NCI-H1930 (cell line): ENCODE measurements around the gene DAGLA.
"Not testable (repeated sequence)": the region's sequence is repeated elsewhere in the genome, so short reads cannot be mapped to it uniquely, and the experiment has no call there.

ENCODE experiments used
- DNase-seq, 2 experiments: peaks; one replicate each; lab custom pipeline; 2025; lab: John Stamatoyannopoulos, UW

The DAGLA gene, protein sequence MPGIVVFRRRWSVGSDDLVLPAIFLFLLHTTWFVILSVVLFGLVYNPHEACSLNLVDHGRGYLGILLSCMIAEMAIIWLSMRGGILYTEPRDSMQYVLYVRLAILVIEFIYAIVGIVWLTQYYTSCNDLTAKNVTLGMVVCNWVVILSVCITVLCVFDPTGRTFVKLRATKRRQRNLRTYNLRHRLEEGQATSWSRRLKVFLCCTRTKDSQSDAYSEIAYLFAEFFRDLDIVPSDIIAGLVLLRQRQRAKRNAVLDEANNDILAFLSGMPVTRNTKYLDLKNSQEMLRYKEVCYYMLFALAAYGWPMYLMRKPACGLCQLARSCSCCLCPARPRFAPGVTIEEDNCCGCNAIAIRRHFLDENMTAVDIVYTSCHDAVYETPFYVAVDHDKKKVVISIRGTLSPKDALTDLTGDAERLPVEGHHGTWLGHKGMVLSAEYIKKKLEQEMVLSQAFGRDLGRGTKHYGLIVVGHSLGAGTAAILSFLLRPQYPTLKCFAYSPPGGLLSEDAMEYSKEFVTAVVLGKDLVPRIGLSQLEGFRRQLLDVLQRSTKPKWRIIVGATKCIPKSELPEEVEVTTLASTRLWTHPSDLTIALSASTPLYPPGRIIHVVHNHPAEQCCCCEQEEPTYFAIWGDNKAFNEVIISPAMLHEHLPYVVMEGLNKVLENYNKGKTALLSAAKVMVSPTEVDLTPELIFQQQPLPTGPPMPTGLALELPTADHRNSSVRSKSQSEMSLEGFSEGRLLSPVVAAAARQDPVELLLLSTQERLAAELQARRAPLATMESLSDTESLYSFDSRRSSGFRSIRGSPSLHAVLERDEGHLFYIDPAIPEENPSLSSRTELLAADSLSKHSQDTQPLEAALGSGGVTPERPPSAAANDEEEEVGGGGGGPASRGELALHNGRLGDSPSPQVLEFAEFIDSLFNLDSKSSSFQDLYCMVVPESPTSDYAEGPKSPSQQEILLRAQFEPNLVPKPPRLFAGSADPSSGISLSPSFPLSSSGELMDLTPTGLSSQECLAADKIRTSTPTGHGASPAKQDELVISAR

DNA sequence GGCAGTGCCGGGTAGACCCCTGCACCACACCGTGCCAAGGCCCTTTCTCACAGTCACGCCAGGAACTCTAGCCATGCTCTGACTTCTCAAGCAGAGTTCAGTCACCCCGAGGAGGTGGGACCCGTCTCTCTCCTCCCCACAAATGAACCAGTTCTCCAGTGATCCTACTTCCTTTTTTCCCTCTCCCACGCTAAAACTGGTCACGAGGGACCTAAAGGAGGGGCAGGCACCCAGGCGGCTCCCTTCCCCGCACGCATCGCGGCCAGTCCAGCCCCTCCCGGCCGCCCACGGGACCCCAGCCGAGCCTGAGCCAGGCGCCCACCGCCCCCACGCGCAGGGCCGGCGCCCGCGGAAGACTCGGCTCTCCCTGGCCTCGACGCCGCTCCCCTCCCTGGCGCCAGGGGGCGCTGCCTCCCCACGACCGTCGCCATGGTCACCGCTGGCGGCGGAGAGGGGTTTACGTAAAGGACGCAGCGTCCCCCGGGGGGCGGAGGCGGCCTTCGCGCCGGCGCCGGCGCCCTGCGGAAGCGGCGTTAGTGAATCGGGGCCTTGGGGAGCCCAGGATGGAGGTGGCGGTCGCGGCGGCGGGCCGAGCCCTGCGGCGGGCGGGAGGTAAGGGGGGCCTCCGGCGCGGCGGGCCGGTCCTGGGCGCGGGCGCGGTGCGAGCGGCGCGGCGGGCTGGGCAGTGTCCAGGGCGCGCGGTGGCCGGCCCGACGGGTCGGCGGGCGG is at the start of gene DAGLA:
Gene DAGLA (plus strand): TSS at position 499 of the 729 bp plus-strand sequence. CDS start 39,765 bp downstream, outside the sequence.
- DNase-seq = peak; percentile 62 to 77

DNA sequence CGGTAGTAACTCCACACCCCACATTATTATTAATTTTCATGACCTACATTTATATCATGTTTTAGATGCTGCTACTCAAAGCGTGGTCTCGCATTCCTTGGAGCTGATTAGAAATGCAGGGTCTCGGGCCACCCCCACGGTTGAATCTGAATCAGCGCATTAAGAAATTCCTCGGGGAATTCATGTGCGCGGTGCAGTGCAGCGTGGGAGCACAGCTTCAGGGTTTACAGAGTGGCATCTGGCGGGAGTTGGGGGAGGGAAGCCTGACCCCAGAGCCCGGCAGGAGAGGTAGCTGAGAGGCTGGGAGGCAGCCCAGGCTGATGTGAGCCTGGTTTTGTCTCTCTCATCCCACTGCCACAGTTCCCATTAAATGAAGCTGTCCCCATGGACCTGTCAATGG is 48.1 kb upstream of the DAGLA start:
- no peak for DNase-seq

DNA sequence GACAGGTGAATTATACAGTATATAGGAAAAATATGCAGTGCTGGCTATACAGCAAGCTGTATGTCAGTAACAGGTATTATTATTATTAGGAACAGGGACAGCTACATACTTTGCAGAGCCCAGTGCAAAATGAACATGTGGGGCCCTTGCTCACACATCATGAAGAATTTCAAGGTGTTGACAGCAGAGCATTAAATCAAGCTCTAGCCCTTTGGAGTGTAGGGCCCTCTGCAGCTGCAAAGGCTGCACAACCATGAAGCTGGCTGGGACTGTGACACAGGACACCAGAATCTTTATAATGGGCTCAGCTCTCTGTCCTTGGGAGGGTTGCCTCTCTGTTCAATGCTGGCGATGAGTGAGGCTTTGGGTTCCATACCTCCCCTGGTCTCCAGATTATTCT is 44.9 kb upstream of the DAGLA start:
- DNase-seq = no peak

DNA sequence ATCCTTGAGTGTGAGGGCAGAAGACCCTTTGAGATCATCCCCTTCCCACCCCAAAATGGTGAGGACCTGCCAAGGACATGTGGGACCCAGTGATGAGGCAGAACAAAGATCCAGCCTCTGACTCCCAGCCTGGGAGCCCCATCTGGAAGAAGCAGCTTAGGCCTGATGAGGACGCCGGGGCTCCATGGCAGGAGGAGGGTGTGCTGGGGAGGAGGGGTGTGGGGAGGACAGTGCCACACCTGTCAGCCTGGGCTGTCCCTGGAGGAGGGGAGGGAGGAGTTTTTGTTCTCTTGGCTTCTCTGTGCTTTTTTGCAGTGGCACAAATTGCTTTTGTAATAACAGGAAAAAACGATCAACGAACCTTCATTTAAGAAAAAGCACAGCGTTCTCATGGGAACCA is 44.4 kb upstream of the DAGLA start:
- no peak for DNase-seq

DNA sequence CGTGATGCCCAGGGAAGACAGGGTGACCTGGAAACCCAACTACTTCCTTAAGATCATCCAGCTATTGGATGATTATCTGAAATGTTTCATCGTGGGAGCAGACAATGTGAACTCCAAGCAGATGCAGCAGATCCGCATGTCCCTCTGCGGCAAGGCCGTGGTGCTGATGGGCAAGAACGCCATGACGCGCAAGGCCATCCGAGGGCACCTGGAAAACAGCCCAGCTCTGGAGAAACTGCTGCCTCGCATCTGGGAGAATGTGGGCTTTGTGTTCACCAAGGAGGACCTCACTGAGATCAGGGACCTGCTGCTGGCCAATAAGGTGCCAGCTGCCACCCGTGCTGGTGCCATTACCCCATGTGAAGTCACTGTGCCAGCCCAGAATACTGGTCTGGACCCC is 43.5 kb upstream of the DAGLA start:
- no peak for DNase-seq

DNA sequence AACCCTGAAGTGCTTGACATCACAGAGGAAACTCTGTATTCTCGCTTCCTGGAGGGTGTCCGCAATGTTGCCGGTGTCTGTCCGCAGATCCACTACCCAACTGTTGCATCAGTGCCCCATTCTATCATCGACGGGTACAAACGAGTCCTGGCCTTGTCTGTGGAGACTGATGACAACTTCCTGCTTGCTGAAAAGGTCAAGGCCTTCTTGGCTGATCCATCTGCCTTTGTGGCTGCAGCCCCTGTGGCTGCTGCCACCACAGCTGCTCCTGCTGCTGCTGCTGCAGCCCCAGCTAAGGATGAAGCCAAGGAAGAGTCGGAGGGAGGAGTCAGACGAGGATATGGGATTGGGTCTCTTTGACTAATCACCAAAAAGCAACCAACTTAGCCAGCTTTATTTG is 42.9 kb upstream of the DAGLA start:
- no peak for DNase-seq

DNA sequence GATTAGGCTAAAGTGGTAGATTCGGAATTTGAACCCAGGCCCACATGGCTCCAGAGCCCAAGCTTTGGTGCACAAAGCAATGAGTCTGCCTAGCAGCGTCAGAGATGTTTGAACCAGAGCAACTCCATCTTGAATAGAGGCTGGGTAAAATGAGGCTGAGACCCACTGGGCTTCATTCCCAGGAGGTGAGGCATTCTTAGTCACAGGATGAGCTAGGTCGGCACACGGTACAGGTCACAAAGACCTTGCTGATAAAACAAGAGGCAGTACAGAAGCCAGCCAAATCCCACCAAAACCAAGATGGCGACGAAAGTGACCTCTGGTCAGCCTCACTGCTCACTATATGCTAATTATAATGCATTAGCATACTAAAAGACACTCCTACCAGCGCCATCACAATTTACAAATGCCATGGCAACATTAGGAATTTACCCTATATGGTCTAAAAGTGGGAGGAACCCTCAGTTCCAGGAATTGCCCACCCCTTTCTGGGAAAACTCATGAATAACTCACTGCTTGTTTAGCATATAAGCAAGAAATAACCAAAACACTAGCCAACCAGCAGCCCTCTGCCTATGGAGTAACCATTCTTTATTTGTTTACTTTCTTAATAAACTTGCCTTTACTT is 40.3 kb upstream of the DAGLA start:
- DNase-seq = no peak

DNA sequence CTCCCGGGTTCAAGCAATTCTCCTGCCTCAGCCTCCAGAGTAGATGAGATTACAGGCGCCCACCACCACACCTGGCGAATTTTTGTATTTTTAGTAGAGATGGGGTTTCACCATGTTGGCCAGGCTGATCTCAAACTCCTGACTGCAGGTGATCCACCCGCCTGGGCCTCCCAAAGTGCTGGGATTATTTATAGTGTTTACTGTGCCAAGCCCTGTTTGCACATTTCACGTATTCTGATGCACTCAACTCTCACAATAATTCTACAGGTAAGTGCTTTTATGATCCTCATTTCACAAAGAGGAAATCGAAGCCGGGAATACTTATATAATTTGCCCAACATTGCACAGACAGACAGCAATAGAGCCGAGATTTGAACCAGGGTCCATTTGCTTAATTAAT is 38.0 kb upstream of the DAGLA start:
- DNase-seq = no peak

DNA sequence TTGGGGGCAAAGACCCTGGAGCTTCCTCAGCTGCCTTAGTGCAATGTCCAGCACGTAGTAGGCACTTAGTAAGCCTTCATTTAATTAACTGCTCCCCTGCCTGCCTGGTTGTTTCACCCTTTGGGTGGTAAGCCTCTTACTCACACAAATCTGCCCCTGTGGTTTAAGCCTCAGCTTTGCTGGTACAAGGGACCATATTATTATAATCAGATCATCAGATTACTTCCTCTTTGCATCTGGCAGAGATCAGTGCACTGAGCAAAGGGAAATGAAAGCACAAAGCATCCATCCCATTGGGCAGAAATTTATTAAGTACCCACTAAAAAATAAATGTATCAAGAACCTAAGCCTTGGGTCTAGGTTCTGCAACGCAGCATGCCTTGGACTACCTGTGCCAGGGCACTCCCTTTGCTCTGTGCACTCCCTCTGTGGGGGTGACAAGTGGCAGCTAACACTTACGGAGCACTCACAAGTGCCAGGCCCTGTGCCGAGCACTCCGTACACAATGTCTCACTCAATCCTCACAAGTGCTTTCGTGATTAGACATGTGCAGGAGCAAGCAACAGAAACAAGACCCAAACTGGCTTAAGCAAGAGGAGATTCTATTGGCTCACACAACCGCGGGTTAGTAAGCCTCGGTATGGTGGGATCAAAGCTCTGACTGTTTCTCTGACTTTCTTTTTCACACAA is 34.9 kb upstream of the DAGLA start:
- DNase-seq = no peak

DNA sequence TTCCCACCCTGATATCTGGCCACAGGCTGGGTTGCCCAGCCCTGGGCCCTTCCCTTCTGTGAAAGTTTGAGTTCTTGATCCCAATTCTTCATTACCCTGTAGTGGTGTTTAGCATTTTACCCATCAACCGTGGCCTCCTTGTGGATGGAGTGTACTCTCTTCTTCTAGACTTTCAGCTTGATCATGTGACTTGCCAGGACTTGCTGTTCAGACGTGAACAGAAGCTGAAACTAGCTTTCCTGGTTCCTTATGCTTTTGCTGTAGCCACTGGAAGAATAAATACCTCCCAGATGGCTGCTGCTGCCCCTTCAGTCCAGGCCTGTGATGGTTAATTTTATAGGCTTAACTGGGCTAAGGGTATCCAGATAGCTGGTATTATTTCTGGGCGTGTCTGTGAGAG is 32.7 kb upstream of the DAGLA start:
- DNase-seq = no peak

DNA sequence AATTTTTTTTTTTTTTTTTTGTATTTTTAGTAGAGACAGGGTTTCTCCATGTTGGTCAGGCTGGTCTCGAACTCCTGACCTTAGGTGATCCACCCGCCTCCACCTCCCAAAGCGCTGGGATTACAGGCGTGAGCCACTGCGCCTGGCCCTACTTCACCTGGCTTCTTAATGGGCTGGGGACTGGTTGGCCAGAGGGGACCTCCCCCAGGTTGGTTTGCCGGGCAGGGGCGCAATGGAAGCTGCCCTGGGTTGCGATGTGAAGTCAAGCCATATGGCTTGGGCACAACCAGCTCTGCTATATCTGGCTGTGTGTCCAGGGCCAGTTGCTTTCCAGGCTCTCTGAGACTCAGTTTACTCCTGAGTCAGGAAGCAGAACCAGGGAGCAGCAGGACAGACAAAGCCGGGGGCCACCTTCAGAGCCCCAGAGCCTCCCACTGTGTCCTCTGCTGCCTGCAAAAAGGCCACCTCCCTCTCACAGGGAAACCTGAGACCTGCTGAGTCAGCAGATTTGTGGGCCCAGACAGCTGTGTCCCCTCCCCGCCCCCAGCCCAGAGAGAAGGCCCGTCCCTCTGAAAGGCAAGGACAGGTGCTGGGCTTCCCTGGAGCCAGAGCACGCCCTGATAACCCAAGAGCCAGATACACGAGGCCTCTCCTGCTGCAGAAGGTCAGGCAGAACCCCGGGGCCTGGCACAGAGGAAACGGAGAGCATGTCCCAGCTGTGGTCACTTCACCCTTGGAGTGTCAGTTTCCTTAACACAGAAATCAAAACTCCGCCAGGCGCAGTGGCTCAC is 29.2 kb upstream of the DAGLA start:
- no peak for DNase-seq

DNA sequence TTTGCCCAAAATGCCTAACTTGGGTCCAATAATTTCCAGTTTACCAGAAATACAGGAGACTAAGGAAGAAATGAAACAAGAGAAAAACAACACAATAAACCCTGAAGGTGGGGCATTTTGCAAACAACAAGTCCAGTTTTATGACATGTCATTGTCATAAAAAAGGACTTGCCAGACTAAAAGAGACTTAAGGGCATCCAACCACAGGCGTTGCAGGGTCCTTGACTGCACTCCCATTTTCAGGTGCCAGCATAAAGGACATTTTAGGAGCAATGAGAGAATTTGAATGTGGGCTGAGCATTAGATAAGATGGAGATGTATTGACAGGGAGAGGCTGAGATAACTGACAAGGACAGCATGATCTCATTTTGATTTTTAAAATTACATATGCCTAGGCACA is 28.1 kb upstream of the DAGLA start:
- DNase-seq = no peak

DNA sequence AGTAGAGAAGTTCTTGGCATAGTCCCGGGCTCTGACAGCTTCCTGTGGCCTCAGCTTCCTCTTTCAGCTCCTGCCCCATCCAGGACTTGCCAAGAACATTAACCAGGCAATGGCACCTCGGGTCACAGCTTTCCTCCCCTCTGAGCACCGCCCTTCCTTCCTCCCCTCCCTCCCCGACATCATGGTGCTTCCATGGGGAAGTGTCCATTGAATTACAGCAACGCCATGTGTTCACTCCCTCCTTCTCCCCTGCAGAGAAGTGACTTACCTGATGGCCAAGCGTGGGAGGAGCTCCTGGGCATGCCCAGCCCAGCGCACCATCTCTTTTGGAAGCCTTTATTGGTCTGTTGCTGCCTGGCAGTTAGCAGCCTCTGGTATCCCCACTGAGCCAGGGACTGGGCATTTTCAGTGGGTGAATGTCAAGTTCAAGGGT is 25.8 kb upstream of the DAGLA start:
- no peak for DNase-seq

DNA sequence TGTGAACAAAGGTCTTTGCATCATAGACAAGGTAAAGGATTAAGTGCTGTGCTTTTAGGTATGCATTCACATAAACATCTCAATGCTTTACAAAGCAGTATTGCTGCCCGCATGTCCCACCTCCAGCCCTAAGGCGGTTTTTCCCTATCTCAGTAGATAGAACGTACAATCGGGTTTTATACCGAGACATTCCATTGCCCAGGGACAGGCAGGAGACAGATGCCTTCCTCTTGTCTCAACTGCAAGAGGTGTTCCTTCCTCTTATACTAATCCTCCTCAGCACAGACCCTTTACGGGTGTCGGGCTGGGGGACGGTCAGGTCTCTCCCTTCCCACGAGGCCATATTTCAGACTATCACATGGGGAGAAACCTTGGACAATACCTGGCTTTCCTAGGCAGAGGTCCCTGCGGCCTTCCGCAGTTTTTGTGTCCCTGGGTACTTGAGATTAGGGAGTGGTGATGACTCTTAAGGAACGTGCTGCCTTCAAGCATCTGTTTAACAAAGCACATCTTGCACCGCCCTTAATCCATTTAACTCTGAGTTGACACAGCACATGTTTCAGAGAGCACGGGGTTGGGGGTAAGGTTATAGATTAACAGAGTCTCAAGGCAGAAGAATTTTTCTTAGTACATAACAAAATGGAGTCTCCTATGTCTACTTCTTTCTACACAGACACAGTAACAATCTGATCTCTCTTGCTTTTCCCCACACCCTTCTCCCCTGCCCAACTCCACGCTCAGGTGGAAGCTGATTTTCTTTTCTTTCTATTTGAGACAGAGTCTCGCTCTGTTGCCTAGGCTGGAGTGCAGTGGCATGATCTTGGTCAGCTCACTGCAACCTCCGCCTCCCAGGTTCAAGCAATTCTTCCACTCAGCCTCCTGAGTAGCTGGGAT is 24.7 kb upstream of the DAGLA start:
- DNase-seq = not testable (repeated sequence)

DNA sequence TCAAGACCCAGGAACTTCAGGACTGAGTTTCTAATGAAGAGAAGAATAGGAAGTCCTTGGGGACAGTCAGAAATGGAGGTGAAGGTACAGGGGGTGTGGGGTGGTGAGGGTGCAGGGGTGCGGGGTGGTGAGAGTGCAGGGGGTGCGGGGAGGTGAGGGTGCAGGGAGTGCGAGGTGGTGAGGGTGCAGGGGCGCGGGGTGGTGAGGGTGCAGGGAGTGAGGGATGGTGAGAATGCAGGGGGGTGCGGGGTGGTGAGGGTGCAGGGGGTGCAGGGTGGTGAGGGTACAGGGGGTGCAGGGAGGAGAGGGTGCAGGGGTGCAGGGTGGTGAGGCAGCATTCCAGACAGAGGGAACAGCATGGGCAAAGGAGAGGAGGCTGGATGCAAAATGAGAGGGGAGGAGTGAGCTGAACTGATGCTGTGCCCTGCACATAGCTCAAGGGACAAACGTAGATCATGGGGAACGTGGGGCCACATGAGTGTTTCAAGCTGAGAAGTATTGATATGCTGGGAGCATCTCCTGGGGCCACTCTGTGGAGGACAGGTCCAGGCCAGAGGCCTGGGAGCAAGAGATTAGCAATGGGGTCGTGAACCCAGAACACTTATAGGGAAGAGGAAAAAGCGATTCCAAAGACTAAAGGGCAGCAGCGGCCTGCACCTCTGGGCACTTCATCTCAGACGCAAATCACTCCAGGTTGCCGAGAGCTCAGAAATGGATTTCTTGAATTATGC is 23.7 kb upstream of the DAGLA start:
- DNase-seq = no peak

DNA sequence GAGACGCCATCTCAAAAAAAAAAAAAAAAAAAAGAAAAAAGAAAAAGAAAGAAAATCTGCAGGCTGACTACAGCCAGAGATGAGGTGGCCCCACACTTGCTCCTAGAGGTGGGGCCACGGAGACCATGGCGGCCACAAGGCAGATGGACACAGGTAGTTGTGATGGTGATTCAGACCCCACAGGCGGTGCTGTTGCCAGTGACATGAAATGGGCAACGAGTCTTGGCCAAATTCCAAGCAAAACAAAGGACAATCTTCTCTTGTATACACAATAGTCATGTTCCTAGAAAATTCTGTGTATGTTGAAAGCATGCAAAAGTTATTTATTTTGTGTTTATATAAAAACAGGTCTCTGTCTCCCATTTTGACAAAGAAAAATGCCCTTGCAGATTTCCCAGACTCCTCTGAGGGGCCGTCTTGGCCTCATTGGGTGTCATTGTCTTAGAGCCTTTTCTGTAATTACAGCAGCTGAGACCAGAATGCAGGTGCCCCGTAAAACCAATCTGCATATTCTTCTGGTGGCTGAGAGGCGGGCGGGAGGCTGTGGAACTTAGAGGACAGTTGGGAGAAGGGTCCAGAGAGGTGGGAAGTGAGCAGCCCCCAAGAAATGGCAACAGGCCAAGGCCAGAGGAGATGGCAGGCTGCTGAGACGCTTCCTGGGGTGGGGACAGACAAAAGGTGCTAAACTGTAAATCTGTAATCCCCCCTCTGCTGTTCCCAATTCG is 22.5 kb upstream of the DAGLA start:
- peak in 1 of 2 experiments; percentile 27 for DNase-seq

DNA sequence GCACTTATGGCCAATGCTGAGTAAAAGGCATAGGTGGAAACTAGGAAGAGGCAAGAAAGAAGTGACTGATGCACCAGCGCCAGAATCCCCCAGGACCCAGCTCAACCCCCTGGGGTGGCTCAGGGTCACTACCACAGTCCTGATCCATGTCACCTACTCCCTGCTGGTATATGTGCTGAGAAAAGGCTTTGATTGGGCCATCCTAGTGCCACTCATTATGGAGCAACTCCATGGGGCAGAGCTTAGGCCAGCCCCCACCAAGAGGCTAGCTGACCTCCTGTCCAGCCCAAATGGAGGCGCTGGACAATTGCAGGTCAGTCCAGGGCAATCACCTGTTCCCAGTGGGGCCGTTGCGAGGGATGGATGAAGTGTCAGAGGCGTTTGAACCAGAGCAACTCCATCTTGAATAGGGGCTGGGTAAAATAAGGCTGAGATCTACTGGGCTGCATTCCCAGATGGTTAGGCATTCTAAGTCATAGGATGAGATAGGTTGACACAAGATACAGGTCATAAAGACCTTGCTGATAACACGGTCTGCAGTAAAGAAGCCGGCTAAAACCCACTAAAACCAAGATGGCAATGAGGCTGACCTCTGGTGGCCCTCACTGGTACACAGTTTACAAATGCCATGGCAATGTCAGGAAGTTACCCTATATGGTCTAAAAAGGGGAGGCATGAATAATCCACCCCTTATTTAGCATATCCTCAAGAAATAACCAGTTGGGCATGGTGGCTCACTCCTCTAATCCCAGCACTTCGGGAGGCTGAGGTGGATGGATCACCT is 20.6 kb upstream of the DAGLA start:
- DNase-seq = no peak
